ENCODE measurements around the gene BSND.

The BSND gene

DNA sequence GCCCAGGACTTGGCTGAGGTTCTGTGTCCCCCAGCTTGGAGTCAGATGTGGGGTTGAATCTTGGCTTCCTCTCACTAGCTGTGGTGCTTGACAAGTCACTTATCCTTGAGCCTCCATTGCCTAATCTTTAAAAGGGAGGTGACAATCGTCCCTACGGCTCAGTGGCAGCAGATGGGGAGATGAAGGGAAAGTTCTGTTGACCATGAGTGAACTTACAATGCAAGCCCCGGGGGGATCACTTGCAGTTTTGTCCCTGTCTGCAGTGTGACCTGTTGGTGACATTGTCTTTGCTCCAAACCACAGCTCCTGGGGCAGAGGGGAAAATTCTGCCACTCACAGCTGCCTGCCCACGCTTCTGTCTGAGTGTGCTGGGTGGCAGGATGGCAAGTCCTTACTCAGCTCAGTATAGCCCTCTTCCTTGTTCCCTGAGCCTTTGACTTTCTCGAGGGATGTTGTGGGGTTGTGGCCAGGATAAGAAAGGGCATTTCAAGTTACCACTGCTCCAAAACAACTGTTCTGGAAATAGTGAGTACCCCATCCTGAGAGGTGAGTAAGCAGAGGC lies 42.3 kb downstream of the BSND start:
- H3K4me3 ChIP-seq (ENCODE audit: low read depth, low read length): no peak overlapping the region
- TF ChIP-seq POLR2A (IDR thresholded peaks at IDR 0.05; ENCODE audit: extremely low read depth, insufficient read length) (no peak), MYC (IDR thresholded peaks at IDR 0.05; ENCODE audit: low read depth, low read length) (no peak)
- TF ChIP-seq, protein P1, sequence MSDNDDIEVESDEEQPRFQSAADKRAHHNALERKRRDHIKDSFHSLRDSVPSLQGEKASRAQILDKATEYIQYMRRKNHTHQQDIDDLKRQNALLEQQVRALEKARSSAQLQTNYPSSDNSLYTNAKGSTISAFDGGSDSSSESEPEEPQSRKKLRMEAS (IDR thresholded peaks at IDR 0.05; ENCODE audit: low read depth, low read length): no peak
- TF ChIP-seq, protein P2, sequence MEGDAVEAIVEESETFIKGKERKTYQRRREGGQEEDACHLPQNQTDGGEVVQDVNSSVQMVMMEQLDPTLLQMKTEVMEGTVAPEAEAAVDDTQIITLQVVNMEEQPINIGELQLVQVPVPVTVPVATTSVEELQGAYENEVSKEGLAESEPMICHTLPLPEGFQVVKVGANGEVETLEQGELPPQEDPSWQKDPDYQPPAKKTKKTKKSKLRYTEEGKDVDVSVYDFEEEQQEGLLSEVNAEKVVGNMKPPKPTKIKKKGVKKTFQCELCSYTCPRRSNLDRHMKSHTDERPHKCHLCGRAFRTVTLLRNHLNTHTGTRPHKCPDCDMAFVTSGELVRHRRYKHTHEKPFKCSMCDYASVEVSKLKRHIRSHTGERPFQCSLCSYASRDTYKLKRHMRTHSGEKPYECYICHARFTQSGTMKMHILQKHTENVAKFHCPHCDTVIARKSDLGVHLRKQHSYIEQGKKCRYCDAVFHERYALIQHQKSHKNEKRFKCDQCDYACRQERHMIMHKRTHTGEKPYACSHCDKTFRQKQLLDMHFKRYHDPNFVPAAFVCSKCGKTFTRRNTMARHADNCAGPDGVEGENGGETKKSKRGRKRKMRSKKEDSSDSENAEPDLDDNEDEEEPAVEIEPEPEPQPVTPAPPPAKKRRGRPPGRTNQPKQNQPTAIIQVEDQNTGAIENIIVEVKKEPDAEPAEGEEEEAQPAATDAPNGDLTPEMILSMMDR (IDR thresholded peaks at IDR 0.05; ENCODE audit: low read depth, low read length): no peak
- peak; percentile 18 for DNase-seq (ENCODE audit: low read depth)

DNA sequence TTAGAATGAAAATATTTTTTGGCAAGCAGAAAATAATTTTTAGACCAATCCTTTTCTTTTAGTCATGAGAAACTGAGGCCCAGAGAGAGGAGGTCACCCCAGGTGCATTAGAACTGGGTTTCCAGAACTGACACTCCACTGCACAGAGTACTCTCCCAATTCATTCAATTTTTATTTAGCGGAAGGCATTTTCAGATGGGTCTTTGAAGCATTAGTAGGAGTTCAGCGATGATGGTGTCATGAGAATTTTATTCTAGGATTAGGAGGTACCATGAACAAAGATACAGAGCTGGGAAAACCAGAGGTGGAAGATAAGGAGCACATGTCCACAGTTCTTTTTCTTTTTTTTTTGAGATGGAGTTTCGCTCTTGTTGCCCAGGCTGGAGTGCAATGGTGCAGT lies 42.9 kb downstream of the BSND start:
- TF ChIP-seq, protein P1 (IDR thresholded peaks at IDR 0.05; ENCODE audit: low read depth, low read length): no peak
- no peak for TF ChIP-seq MYC (IDR thresholded peaks at IDR 0.05; ENCODE audit: low read depth, low read length)
- TF ChIP-seq POLR2A (IDR thresholded peaks at IDR 0.05; ENCODE audit: extremely low read depth, insufficient read length): no peak
- TF ChIP-seq, protein P2 (IDR thresholded peaks at IDR 0.05; ENCODE audit: low read depth, low read length): no peak
- H3K4me3 ChIP-seq (ENCODE audit: low read depth, low read length): no peak overlapping the region
- DNase-seq (ENCODE audit: low read depth): no peak

DNA sequence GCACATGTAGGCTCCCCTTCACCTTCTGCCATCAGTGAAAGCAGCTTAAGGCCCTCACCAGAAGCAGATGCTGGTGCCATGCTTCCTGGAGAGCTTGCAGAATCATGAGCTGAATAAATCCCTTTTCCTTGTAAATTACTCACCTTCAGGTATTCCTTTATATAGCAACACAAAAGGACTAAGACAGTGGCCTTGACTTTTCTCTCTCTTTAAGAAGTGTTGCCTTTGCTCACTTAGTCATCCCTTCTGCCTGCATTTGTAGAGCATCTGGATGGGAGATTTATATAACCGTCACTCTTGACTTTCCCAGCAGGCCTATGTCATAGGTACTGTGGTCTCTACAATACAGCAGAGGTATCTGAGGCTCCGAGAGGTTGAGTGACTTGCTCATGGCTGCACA lies 44.3 kb downstream of the BSND start:
- no peak overlapping the region for H3K4me3 ChIP-seq (ENCODE audit: low read depth, low read length)
- TF ChIP-seq, protein P1 (IDR thresholded peaks at IDR 0.05; ENCODE audit: low read depth, low read length): no peak
- TF ChIP-seq, protein P2 (IDR thresholded peaks at IDR 0.05; ENCODE audit: low read depth, low read length): no peak
- TF ChIP-seq POLR2A (IDR thresholded peaks at IDR 0.05; ENCODE audit: extremely low read depth, insufficient read length) (no peak), MYC (IDR thresholded peaks at IDR 0.05; ENCODE audit: low read depth, low read length) (no peak)
- no peak for DNase-seq (ENCODE audit: low read depth)

DNA sequence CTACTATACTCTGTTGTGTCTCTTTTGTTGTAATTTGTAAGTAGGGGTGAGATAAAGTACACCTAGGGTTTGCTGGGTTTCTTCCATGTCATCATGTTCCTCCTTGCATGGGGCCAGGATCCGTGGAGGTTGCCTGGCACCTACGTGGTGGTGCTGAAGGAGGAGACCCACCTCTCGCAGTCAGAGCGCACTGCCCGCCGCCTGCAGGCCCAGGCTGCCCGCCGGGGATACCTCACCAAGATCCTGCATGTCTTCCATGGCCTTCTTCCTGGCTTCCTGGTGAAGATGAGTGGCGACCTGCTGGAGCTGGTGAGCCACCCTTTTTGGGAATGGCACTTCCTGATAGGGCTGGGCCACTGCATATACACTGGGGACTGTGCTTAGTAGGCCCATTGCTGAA lies 45.0 kb downstream of the BSND start:
- no peak for TF ChIP-seq POLR2A (IDR thresholded peaks at IDR 0.05; ENCODE audit: extremely low read depth, insufficient read length)
- TF ChIP-seq, protein P1 (IDR thresholded peaks at IDR 0.05; ENCODE audit: low read depth, low read length): no peak
- TF ChIP-seq, protein P2 (IDR thresholded peaks at IDR 0.05; ENCODE audit: low read depth, low read length): no peak
- TF ChIP-seq MYC (IDR thresholded peaks at IDR 0.05; ENCODE audit: low read depth, low read length): no peak
- H3K4me3 ChIP-seq (ENCODE audit: low read depth, low read length): no peak overlapping the region

DNA sequence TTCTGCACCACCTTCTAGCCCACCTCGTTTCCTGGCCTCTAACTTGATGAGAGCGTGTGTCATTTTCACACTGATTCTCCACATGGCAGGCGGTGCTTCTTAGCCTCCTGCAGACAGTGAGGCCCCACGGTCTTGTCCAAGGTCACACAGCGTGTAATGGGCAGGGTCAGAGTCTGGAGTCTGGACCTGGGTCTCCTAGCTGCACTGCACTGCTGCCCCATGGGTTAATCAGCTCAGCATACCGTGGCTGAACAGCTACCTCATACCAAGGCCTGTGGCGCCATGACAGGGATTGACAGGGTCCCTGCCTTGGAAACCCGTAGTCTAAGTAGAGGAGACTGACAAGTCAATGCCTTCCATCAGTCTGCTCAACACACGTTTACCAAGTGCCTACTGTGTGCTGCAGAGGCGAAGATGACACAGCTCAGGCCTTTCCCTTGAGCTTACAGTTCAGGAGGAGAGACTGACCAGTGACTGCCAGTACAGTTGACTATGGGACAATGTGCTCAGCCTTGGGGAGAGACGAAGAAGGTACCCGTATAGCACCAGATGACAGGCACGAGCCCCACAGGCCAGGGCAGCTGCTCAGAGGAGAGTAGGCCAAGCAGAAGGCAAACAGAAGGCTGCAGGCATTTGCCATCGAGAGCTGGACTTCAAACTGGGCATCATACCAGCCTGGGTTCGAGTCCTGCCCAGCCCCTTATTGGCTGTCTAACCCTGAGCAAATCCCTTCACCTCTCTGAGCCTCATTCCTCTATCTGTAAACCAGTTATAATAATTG lies 46.1 kb downstream of the BSND start:
- no peak overlapping the region for H3K4me3 ChIP-seq (ENCODE audit: low read depth, low read length)
- TF ChIP-seq, protein P2 (IDR thresholded peaks at IDR 0.05; ENCODE audit: low read depth, low read length): no peak
- TF ChIP-seq MYC (IDR thresholded peaks at IDR 0.05; ENCODE audit: low read depth, low read length): no peak
- no peak for TF ChIP-seq POLR2A (IDR thresholded peaks at IDR 0.05; ENCODE audit: extremely low read depth, insufficient read length)
- TF ChIP-seq, protein P1 (IDR thresholded peaks at IDR 0.05; ENCODE audit: low read depth, low read length): no peak
- no peak for DNase-seq (ENCODE audit: low read depth)

More for the DNA sequence above, 45.0 kb downstream of the BSND start:
- DNase-seq (ENCODE audit: low read depth): no peak

Measured in NB4 (cell line).